Neural progenitor cell (in vitro differentiated cells): ENCODE results near the gene PIAS2. TPM values are rescaled to one million over a fixed set of nuclear protein-coding genes. Genes with fewer than 3 reads are reported as not detected.

ENCODE experiments used
- DNase-seq: peaks from one replicate; pipeline ENCODE4 v3.0.0-alpha.2; 2016; ENCODE audit warnings: low spot score
- H2AFZ ChIP-seq: fragments of 200-600 bp; sonication (generic); replicated peaks from 2 replicates; pipeline ENCODE4 v1.6.1; 2016; ENCODE audit warnings: antibody characterized with exemption
- H3F3A ChIP-seq: fragments of 200-600 bp; sonication (generic); 2 replicates; pipeline ENCODE4 v1.6.1; 2016; ENCODE audit warnings: antibody characterized with exemption, low read depth
- H3K27ac ChIP-seq: fragments of 200-600 bp; sonication (generic); 2 replicates; pipeline ENCODE4 v1.5.1; 2016; ENCODE audit warnings: mild to moderate bottlenecking
- H3K27me3 ChIP-seq: fragments of 200-600 bp; sonication (generic); 2 replicates; pipeline ENCODE4 v1.6.1; 2016; ENCODE audit warnings: mild to moderate bottlenecking, moderate library complexity
- H3K36me3 ChIP-seq: fragments of 200-600 bp; sonication (generic); 2 replicates; pipeline ENCODE4 v1.5.1; 2016
- H3K4me1 ChIP-seq: fragments of 200-600 bp; sonication (generic); 2 replicates; pipeline ENCODE4 v1.6.1; 2016; ENCODE audit warnings: mixed run types
- H3K4me2 ChIP-seq: fragments of 200-600 bp; sonication (generic); 2 replicates; pipeline ENCODE4 v1.6.1; 2016
- H3K4me3 ChIP-seq: fragments of 200-600 bp; sonication (generic); 2 replicates; pipeline ENCODE4 v1.5.1; 2016
- H3K79me2 ChIP-seq: fragments of 200-600 bp; sonication (generic); 2 replicates; pipeline ENCODE4 v1.6.1; 2016; ENCODE audit warnings: low read depth
- H3K9ac ChIP-seq: fragments of 200-600 bp; sonication (generic); 2 replicates; pipeline ENCODE4 v1.6.1; 2016
- H3K9me3 ChIP-seq: fragments of 200-600 bp; sonication (generic); 2 replicates; pipeline ENCODE4 v1.5.1; 2016; ENCODE audit warnings: low read depth
- H4K20me1 ChIP-seq: fragments of 200-600 bp; sonication (generic); 2 replicates; pipeline ENCODE4 v1.6.1; 2016; ENCODE audit warnings: low read depth
- H3K27ac Mint-ChIP-seq: 3 replicates; pipeline ENCODE4 v1.8.0; 2021; ENCODE audit warnings: mixed read lengths
- H3K27me3 Mint-ChIP-seq: 2 replicates; pipeline ENCODE4 v1.8.0; 2022; ENCODE audit warnings: low read depth, mild to moderate bottlenecking, inconsistent platforms, moderate library complexity, mixed read lengths; ENCODE audit not compliant: insufficient read depth
- H3K36me3 Mint-ChIP-seq: 3 replicates; pipeline ENCODE4 v1.8.0; 2021; ENCODE audit warnings: mixed read lengths
- H3K4me1 Mint-ChIP-seq: 3 replicates; pipeline ENCODE4 v1.8.0; 2021; ENCODE audit warnings: mixed read lengths
- H3K4me3 Mint-ChIP-seq: 3 replicates; pipeline ENCODE4 v1.8.0; 2021; ENCODE audit warnings: mild to moderate bottlenecking, moderate library complexity, mixed read lengths
- H3K9me3 Mint-ChIP-seq: 3 replicates; pipeline ENCODE4 v1.8.0; 2020; ENCODE audit warnings: mixed read lengths
- CTCF ChIP-seq: fragments of 200-600 bp; sonication (generic); IDR thresholded peaks from 2 replicates; pipeline ENCODE4 v1.5.1; 2017; ENCODE audit warnings: antibody characterized with exemption, mild to moderate bottlenecking
- EZH2 ChIP-seq: fragments of 200-600 bp; sonication (generic); IDR thresholded peaks from 2 replicates; pipeline ENCODE4 v1.6.1; 2017; ENCODE audit warnings: antibody characterized with exemption, mild to moderate bottlenecking, moderate library complexity
- EZH2phosphoT487 ChIP-seq: fragments of 200-600 bp; sonication (generic); IDR thresholded peaks from 2 replicates; pipeline ENCODE4 v1.6.1; 2017; ENCODE audit warnings: antibody characterized with exemption
- total RNA-seq: library from RNA; depleted of rRNA; stranded (reverse); fragments of >200 nt; gene quantifications from 2 replicates; pipeline ENCODE4 v1.2.3, GENCODE V29; 2015; ENCODE audit warnings: low replicate concordance

PIAS2 gene
- total RNA-seq, 1 donor from 2014 or later: 39.4 TPM

- no peak for DNase-seq
- H3K4me3 Mint-ChIP-seq: no peak overlapping the region
- H2AFZ ChIP-seq: no peak overlapping the region
- H3K4me3 ChIP-seq: no peak overlapping the region
- no peaks in the 10 kb centered on the region for H3K9me3 Mint-ChIP-seq
- H3K36me3 Mint-ChIP-seq: no peaks in the 10 kb centered on the region
- no peaks in the 10 kb centered on the region for H3K36me3 ChIP-seq
- H3K4me1 Mint-ChIP-seq: peaks cover 3% of the 10 kb centered on the region
- H3F3A ChIP-seq: no peaks in the 10 kb centered on the region
- no peak overlapping the region for H3K27ac Mint-ChIP-seq
- no peaks in the 10 kb centered on the region for H3K27me3 ChIP-seq
- no peaks in the 10 kb centered on the region for H3K27me3 Mint-ChIP-seq
- no peak overlapping the region for H3K9ac ChIP-seq
- TF ChIP-seq EZH2: no peak
- TF ChIP-seq EZH2phosphoT487: no peak
- no peak for TF ChIP-seq CTCF
- H3K9me3 ChIP-seq: no peaks in the 10 kb centered on the region
- no peaks in the 10 kb centered on the region for H3K79me2 ChIP-seq
- H3K27ac ChIP-seq: no peak overlapping the region
- no peak overlapping the region for H3K4me2 ChIP-seq
- H4K20me1 ChIP-seq: no peaks in the 10 kb centered on the region
- H3K4me1 ChIP-seq: no peaks in the 10 kb centered on the region
Measured at GRCh38 chr18:46939337-46939963, 22.1 kb upstream of the PIAS2 start.

- peaks cover 2% of the 10 kb centered on the region for H3K36me3 Mint-ChIP-seq
- no peak overlapping the region for H3K4me3 Mint-ChIP-seq
- no peaks in the 10 kb centered on the region for H3K27me3 ChIP-seq
- no peak overlapping the region for H3K4me3 ChIP-seq
- peaks cover 8% of the 10 kb centered on the region for H4K20me1 ChIP-seq
- H3K4me1 ChIP-seq: peaks cover 4% of the 10 kb centered on the region
- peaks cover 4% of the 10 kb centered on the region for H3K27me3 Mint-ChIP-seq
- H3K36me3 ChIP-seq: no peaks in the 10 kb centered on the region
- no peaks in the 10 kb centered on the region for H3K9me3 ChIP-seq
- TF ChIP-seq CTCF: no peak
- TF ChIP-seq EZH2phosphoT487: no peak
- no peak for TF ChIP-seq EZH2
- peaks cover 13% of the 10 kb centered on the region for H3F3A ChIP-seq
- H3K27ac ChIP-seq: no peak overlapping the region
- peaks cover 12% of the 10 kb centered on the region for H3K79me2 ChIP-seq
- H3K9ac ChIP-seq: no peak overlapping the region
- H3K4me1 Mint-ChIP-seq: peaks cover 22% of the 10 kb centered on the region
- DNase-seq: no peak
- H3K4me2 ChIP-seq: no peak overlapping the region
- H2AFZ ChIP-seq: no peak overlapping the region
- H3K27ac Mint-ChIP-seq: no peak overlapping the region
- H3K9me3 Mint-ChIP-seq: peaks cover 12% of the 10 kb centered on the region
Measured at GRCh38 chr18:46920653-46921052, 3.3 kb upstream of the PIAS2 start.

GRCh38 chr18:46920067-46920466 lies 2.8 kb upstream of the PIAS2 start:
- Histone ChIP-seq H3F3A (peaks cover 13% of the 10 kb centered on the region), H3K79me2 (peaks cover 18% of the 10 kb centered on the region), H3K27ac (no peak overlapping the region), H3K27me3 (no peaks in the 10 kb centered on the region), H3K4me1 (peaks cover 9% of the 10 kb centered on the region), H3K4me2 (no peak overlapping the region), H2AFZ (no peak overlapping the region), H4K20me1 (peaks cover 13% of the 10 kb centered on the region), H3K4me3 (no peak overlapping the region), H3K36me3 (no peaks in the 10 kb centered on the region), H3K9me3 (no peaks in the 10 kb centered on the region), H3K9ac (no peak overlapping the region)
- Mint-ChIP-seq H3K4me1 (peaks cover 28% of the 10 kb centered on the region), H3K27me3 (peaks cover 6% of the 10 kb centered on the region), H3K4me3 (no peak overlapping the region), H3K36me3 (peaks cover 2% of the 10 kb centered on the region), H3K27ac (no peak overlapping the region), H3K9me3 (peaks cover 12% of the 10 kb centered on the region)
- DNase-seq: no peak
- TF ChIP-seq EZH2phosphoT487 (no peak), EZH2 (no peak), CTCF (no peak)
